HepG2 (cell line): ENCODE data around the gene CCDC57. TPM values are rescaled to one million over a fixed set of nuclear protein-coding genes. Genes with fewer than 3 reads are reported as not detected.

Experiments
- ATAC-seq: fragments of 200-7000 bp; cut with Tn5 transposase; 3 replicates; pipeline ENCODE4 v1.9.1; 2020; ENCODE audit warnings: mild to moderate bottlenecking, moderate library complexity
- BruUV-seq: library from RNA; stranded (reverse); fragments of 400-500 nt; replicated peaks from 2 replicates; lab custom pipeline; 2021; lab: Mats Ljungman, UMichigan
- CTCF ChIA-PET: fragments of 300-600 bp; formaldehyde crosslinking; extraction: SDS; loops from one replicate; lab custom pipeline; 2021; ENCODE audit warnings: low total read pairs, inconsistent platforms, low intra/inter-chr PET ratio; lab: Yijun Ruan, JAX
- POLR2A ChIA-PET: fragments of 350-600 bp; sonication (Branson Sonifier 250); formaldehyde crosslinking; loops from one replicate; lab custom pipeline; 2020; ENCODE audit warnings: antibody characterized with exemption, inconsistent platforms; lab: Yijun Ruan, JAX
- DNase-seq: peaks from one replicate; pipeline ENCODE4 v3.0.0-alpha.2; 2015; ENCODE audit warnings: low spot score
- FAIRE-seq: peaks from 3 replicates; lab custom pipeline; 2011; peaks lifted over from hg19 to GRCh38; lab: Jason Lieb, UNC
- H2AFZ ChIP-seq: one replicate; pipeline ENCODE4 v1.6.1; 2011; ENCODE audit warnings: low read length, inconsistent platforms
- H3K27ac ChIP-seq: fragments of 300-600 bp; 3 replicates; pipeline ENCODE4 v1.8.0; 2011; ENCODE audit warnings: mixed run types, mild to moderate bottlenecking, mixed read lengths, low read length, inconsistent platforms; ENCODE audit not compliant: insufficient read depth; ENCODE audit errors: extremely low read length
- H3K27me3 ChIP-seq, 2 experiments: fragments of 200-600 bp in 1 of 2; 2 replicates in 1 of 2; 3 replicates in 1 of 2; pipeline versions ENCODE4 v1.6.0 to v1.8.0; 2011; ENCODE audit warnings: low read length in 2 of 2, mild to moderate bottlenecking in 2 of 2, moderate library complexity in 2 of 2, inconsistent platforms in 1 of 2; ENCODE audit not compliant: insufficient read depth in 2 of 2, control insufficient read depth in 1 of 2
- H3K36me3 ChIP-seq, 2 experiments: fragments of 200-600 bp in 1 of 2; replicated peaks in 1 of 2; 2 replicates in 1 of 2; 3 replicates in 1 of 2; pipeline versions ENCODE4 v1.5.1 to v1.8.0; 2011; ENCODE audit warnings: low read length in 2 of 2, inconsistent platforms in 1 of 2; ENCODE audit not compliant: insufficient read depth in 2 of 2, control insufficient read depth in 1 of 2
- H3K4me1 ChIP-seq: 2 replicates; pipeline ENCODE4 v1.5.1; 2012; ENCODE audit warnings: low read length, inconsistent platforms; ENCODE audit not compliant: insufficient read depth
- H3K4me2 ChIP-seq: 2 replicates; pipeline ENCODE4 v1.6.0; 2011; ENCODE audit warnings: low read depth, low read length, inconsistent platforms
- H3K4me3 ChIP-seq, 3 experiments: fragments of 200-600 bp in 1 of 3; sonication (generic), shearing (Covaris generic) in 1 of 3; replicated peaks in 1 of 3; 2 replicates each; pipeline ENCODE4 v1.5.1; 2011 to 2016; ENCODE audit warnings: low read length in 3 of 3, inconsistent platforms in 2 of 3, low read depth in 2 of 3, mild to moderate bottlenecking in 2 of 3, control low read depth in 1 of 3, mixed read lengths in 1 of 3; ENCODE audit not compliant: insufficient read depth in 1 of 3
- H3K79me2 ChIP-seq: one replicate; pipeline ENCODE4 v1.6.1; 2011; ENCODE audit warnings: low read length, inconsistent platforms; ENCODE audit not compliant: insufficient read depth
- H3K9ac ChIP-seq: 2 replicates; pipeline ENCODE4 v1.6.0; 2011; ENCODE audit warnings: mild to moderate bottlenecking, low read depth, low read length, inconsistent platforms; ENCODE audit not compliant: insufficient read depth
- H3K9me3 ChIP-seq: 2 replicates; pipeline ENCODE4 v1.5.1; 2012; ENCODE audit warnings: mild to moderate bottlenecking, low read length
- H4K20me1 ChIP-seq: 2 replicates; pipeline ENCODE4 v1.6.0; 2011; ENCODE audit warnings: inconsistent platforms, mild to moderate bottlenecking, low read length, moderate library complexity; ENCODE audit not compliant: insufficient read depth
- AGO2 ChIP-seq: fragments of 200-400 bp; formaldehyde crosslinking; optimal IDR thresholded peaks from 2 replicates; pipeline ENCODE3; 2017; ENCODE audit warnings: mild to moderate bottlenecking, low read depth, low read length, moderate library complexity
- ATRX ChIP-seq: sonication (generic); formaldehyde crosslinking; IDR thresholded peaks from 2 replicates; pipeline ENCODE4 v1.4.0; 2020; ENCODE audit warnings: missing genetic modification reagents, borderline replicate concordance
- BCL6 ChIP-seq: IDR thresholded peaks from 2 replicates; pipeline ENCODE4 v1.6.1; 2016; ENCODE audit warnings: missing genetic modification reagents, missing compliant biosample characterization
- BRD4 ChIP-seq: sonication (generic); formaldehyde crosslinking; IDR thresholded peaks from 2 replicates; pipeline ENCODE4 v1.4.0; 2020; ENCODE audit warnings: missing genetic modification reagents
- GATAD2A ChIP-seq: IDR thresholded peaks from 2 replicates; pipeline ENCODE4 v1.6.1; 2016
- KDM5B ChIP-seq: sonication (generic); formaldehyde crosslinking; IDR thresholded peaks from 2 replicates; pipeline ENCODE4 v1.4.0; 2020; ENCODE audit warnings: missing genetic modification reagents, mild to moderate bottlenecking, borderline replicate concordance
- MED13 ChIP-seq: sonication (generic); formaldehyde crosslinking; IDR thresholded peaks from 2 replicates; pipeline ENCODE4 v1.5.0; 2020; ENCODE audit warnings: missing genetic modification reagents
- MTA3 ChIP-seq: sonication (generic); formaldehyde crosslinking; IDR thresholded peaks from 2 replicates; pipeline ENCODE4 v1.4.0; 2020; ENCODE audit warnings: missing genetic modification reagents
- NCOA5 ChIP-seq: sonication (generic); formaldehyde crosslinking; IDR thresholded peaks from 2 replicates; pipeline ENCODE4 v1.4.0; 2020; ENCODE audit warnings: missing genetic modification reagents
- NR2F2 ChIP-seq: IDR thresholded peaks from 2 replicates; pipeline ENCODE4 v1.6.1; 2012; ENCODE audit warnings: low read depth, inconsistent platforms, borderline replicate concordance
- PAF1 ChIP-seq: IDR thresholded peaks from 2 replicates; pipeline ENCODE4 v1.6.1; 2016; ENCODE audit warnings: missing genetic modification reagents, missing compliant biosample characterization
- POLR2AphosphoS5 ChIP-seq: IDR thresholded peaks from 2 replicates; pipeline ENCODE4 v1.6.1; 2012; ENCODE audit warnings: low read depth, low read length
- RBFOX2 ChIP-seq: fragments of 200-400 bp; formaldehyde crosslinking; IDR thresholded peaks from 2 replicates; pipeline ENCODE4 v1.6.1; 2017; ENCODE audit warnings: low read depth, mild to moderate bottlenecking, low read length
- RBM22 ChIP-seq: fragments of 200-400 bp; formaldehyde crosslinking; optimal IDR thresholded peaks from 2 replicates; pipeline ENCODE3; 2017; ENCODE audit warnings: mild to moderate bottlenecking, low read length, moderate library complexity
- SAFB2 ChIP-seq: sonication (generic); formaldehyde crosslinking; IDR thresholded peaks from 2 replicates; pipeline ENCODE4 v1.5.1; 2020; ENCODE audit warnings: missing genetic modification reagents, low read depth, mild to moderate bottlenecking, borderline replicate concordance
- SP140L ChIP-seq: sonication (generic); formaldehyde crosslinking; IDR thresholded peaks from 2 replicates; pipeline ENCODE4 v1.4.0; 2020; ENCODE audit warnings: missing genetic modification reagents, borderline replicate concordance
- ZNF263 ChIP-seq: sonication (generic); formaldehyde crosslinking; IDR thresholded peaks from 2 replicates; pipeline ENCODE4 v1.4.0; 2020; ENCODE audit warnings: missing genetic modification reagents
- ZSCAN9 ChIP-seq: IDR thresholded peaks from 2 replicates; pipeline ENCODE4 v1.6.1; 2016; ENCODE audit warnings: borderline replicate concordance
- WGBS: methylation state at CpG from one replicate; pipeline ENCODE4 v1.1.6; 2017; ENCODE audit warnings: low lambda C conversion rate; 5-methylcytosine and 5-hydroxymethylcytosine counted together
- in situ Hi-C: cut with HindIII; loops from 2 replicates; pipeline ENCODE4 v1.10.0; 2017; ENCODE audit warnings: low pct_unique_long_range_greater_than_20kb; ENCODE audit not compliant: extremely low pct_ligation_motif_present
- intact Hi-C: fragments of 100-400 bp; cut with micrococcal nuclease; formaldehyde crosslinking; loops from one replicate; pipeline ENCODE4 v1.10.0; 2022; ENCODE audit not compliant: unreplicated experiment
- polyA plus RNA-seq, 8 experiments: library from polyadenylated mRNA; depleted of rRNA in 3 of 8; stranded (reverse) in 7 of 8; unstranded in 1 of 8; fragments of >200 nt; fragmentation: Illumina TruSeq in 4 of 8; extraction: Trizol in 4 of 8; gene quantifications; 2 replicates each; pipeline versions ENCODE4 v1.2.1 to v1.2.3, GENCODE V29; 2011 to 2016; ENCODE audit warnings: low read depth in 4 of 8, missing spikeins in 1 of 8, mixed read lengths in 1 of 8; ENCODE audit not compliant: insufficient read depth in 1 of 8
- total RNA-seq, 5 experiments: library from RNA; depleted of rRNA; stranded (reverse); fragments of >200 nt; fragmentation: Illumina TruSeq; extraction: Trizol; gene quantifications; 2 replicates each; pipeline ENCODE4 v1.2.3, GENCODE V29; 2016; ENCODE audit warnings: low read depth in 1 of 5
- TF ChIP-seq, protein P1 (sequence below): sonication (generic); formaldehyde crosslinking; IDR thresholded peaks from 2 replicates; pipeline ENCODE4 v1.4.0; 2020; ENCODE audit warnings: missing genetic modification reagents

The CCDC57 gene
- total and polyA plus RNA-seq, 2 of the 13 experiments (the other 11 are each of a cell fraction or from before 2014, with no cell fraction given): 59.3 to 59.9 TPM

GRCh38 chr17:82084373-82085030 is 128.1 kb downstream of the CCDC57 start:
- H3K27me3 ChIP-seq: no peaks in the 10 kb centered on the region
- H3K36me3 ChIP-seq: peaks cover 85 to 98% of the 10 kb centered on the region in 2 experiments
- H3K4me3 ChIP-seq: no peak overlapping the region
- CTCF ChIA-PET: no interaction called here
- FAIRE-seq: no peak
- WGBS: 98% methylated on average over 27 of the region's 31 CpGs
- no peak overlapping the region for H3K9ac ChIP-seq
- no peaks in the 10 kb centered on the region for H3K4me1 ChIP-seq
- no peak for DNase-seq
- BruUV-seq: no TSS peak
- TF ChIP-seq RBFOX2 (peak; percentile 71), MED13 (CRISPR knock-in tag) (0 out of 2 replicates have a peak, but pooled peaks have one; percentile 33), NR2F2 (no peak), MTA3 (CRISPR knock-in tag) (no peak), RBM22 (peak; percentile 86), POLR2AphosphoS5 (0 out of 2 replicates have a peak, but pooled peaks have one; percentile 8), NCOA5 (CRISPR knock-in tag) (0 out of 2 replicates have a peak, but pooled peaks have one; percentile 80), GATAD2A (CRISPR knock-in tag) (no peak), PAF1 (peak; percentile 69), SAFB2 (CRISPR knock-in tag) (no peak), BRD4 (CRISPR knock-in tag) (no peak), ZNF263 (CRISPR knock-in tag) (0 out of 2 replicates have a peak, but pooled peaks have one; percentile 8), ATRX (CRISPR knock-in tag) (no peak), KDM5B (CRISPR knock-in tag) (no peak), BCL6 (CRISPR knock-in tag) (no peak), AGO2 (peak; percentile 90), SP140L (CRISPR knock-in tag) (no peak), ZSCAN9 (CRISPR knock-in tag) (no peak)
- TF ChIP-seq, protein P1, sequence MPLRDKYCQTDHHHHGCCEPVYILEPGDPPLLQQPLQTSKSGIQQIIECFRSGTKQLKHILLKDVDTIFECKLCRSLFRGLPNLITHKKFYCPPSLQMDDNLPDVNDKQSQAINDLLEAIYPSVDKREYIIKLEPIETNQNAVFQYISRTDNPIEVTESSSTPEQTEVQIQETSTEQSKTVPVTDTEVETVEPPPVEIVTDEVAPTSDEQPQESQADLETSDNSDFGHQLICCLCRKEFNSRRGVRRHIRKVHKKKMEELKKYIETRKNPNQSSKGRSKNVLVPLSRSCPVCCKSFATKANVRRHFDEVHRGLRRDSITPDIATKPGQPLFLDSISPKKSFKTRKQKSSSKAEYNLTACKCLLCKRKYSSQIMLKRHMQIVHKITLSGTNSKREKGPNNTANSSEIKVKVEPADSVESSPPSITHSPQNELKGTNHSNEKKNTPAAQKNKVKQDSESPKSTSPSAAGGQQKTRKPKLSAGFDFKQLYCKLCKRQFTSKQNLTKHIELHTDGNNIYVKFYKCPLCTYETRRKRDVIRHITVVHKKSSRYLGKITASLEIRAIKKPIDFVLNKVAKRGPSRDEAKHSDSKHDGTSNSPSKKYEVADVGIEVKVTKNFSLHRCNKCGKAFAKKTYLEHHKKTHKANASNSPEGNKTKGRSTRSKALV (CRISPR knock-in tag): no peak
- peaks cover 5% of the 10 kb centered on the region for H3K79me2 ChIP-seq
- H4K20me1 ChIP-seq: peaks cover 76% of the 10 kb centered on the region
- H3K27ac ChIP-seq: no peak overlapping the region
- no peak for ATAC-seq
- no peak overlapping the region for H2AFZ ChIP-seq
- H3K9me3 ChIP-seq: no peaks in the 10 kb centered on the region
- POLR2A ChIA-PET: no interaction called here
- intact Hi-C loops (no loop called here), in situ Hi-C loops (no loop called here)
- H3K4me2 ChIP-seq: no peak overlapping the region
